OCI-LY1 (cell line): ENCODE results near the gene TRPV2.

Source experiments
- EZH2 ChIP-seq: fragments of 200-600 bp; sonication (generic), shearing (Covaris generic); IDR thresholded peaks from 2 replicates; pipeline ENCODE4 v1.8.0; 2017; ENCODE audit warnings: borderline replicate concordance, mixed run types, mild to moderate bottlenecking, antibody characterized with exemption, low read length, moderate library complexity, mixed read lengths
- TF ChIP-seq, protein P1 (sequence below): fragments of 200-600 bp; sonication (generic), shearing (Covaris generic); IDR thresholded peaks from 2 replicates; pipeline ENCODE4 v1.5.1; 2017; ENCODE audit warnings: mild to moderate bottlenecking, antibody characterized with exemption, low read length, moderate library complexity, mixed read lengths

DNA sequence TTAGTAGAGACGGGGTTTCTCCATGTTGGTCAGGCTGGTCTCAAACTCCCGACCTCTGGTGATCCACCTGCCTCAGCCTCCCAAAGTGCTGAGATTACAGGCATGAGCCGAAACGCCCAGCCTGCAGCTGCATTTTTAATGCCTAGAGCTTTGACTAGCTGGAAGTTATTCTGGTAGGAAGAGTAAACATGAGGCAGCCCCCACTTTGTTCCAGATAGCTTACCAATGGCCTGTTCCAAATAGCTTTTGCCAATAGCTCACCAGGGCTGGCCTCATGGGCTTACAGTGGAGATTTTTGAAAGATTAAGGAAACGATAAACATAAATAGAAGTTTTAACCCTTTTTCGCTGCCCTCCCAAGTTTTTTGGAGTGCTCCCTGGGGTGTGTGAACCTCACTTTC, 9.8 kb downstream of the TRPV2 start:
- no peak for TF ChIP-seq EZH2
- TF ChIP-seq, protein P1, sequence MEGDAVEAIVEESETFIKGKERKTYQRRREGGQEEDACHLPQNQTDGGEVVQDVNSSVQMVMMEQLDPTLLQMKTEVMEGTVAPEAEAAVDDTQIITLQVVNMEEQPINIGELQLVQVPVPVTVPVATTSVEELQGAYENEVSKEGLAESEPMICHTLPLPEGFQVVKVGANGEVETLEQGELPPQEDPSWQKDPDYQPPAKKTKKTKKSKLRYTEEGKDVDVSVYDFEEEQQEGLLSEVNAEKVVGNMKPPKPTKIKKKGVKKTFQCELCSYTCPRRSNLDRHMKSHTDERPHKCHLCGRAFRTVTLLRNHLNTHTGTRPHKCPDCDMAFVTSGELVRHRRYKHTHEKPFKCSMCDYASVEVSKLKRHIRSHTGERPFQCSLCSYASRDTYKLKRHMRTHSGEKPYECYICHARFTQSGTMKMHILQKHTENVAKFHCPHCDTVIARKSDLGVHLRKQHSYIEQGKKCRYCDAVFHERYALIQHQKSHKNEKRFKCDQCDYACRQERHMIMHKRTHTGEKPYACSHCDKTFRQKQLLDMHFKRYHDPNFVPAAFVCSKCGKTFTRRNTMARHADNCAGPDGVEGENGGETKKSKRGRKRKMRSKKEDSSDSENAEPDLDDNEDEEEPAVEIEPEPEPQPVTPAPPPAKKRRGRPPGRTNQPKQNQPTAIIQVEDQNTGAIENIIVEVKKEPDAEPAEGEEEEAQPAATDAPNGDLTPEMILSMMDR = no peak
